HPDE6-E6E7 (cell line): ENCODE results near the gene TMEM212.

ENCODE experiments used
- DNase-seq: peaks from one replicate; pipeline ENCODE4 v3.0.0; 2011; ENCODE audit warnings: missing footprints; ENCODE audit errors: extremely low spot score

The TMEM212 gene

DNA sequence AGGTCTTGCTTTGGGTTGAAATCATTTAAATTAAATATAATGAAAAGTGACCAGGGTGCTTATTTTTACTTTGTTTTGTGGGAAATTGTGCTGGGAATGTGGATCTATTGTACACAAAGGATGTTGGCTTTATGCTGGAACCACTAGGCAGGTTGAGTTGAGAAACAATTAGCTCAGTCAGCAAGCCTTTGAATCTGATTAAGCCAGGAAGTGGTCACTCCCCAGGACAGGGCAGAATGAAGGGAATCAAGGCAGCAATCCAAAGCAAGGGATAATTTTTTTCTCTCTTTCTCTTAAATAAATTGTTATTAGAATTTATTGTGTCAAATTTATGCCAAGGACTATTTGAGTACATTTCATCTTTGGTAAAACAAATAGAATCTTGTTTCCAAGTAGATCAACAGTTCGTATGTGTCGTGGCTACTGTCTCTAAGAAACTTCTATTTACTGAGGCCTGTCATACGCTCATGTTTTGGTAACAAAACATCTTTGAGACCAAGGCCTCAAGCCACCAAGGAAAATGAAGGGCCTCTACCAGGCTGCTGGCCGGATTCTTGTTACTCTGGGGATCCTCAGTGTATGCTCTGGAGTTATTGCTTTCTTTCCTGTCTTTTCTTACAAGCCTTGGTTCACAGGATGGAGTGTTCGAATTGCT is at the start of gene TMEM212:
Gene TMEM212 (plus strand): TSS at position 486 of the 655 bp plus-strand sequence. CDS start 35 bp downstream, at position 521.
- DNase-seq = no peak

DNA sequence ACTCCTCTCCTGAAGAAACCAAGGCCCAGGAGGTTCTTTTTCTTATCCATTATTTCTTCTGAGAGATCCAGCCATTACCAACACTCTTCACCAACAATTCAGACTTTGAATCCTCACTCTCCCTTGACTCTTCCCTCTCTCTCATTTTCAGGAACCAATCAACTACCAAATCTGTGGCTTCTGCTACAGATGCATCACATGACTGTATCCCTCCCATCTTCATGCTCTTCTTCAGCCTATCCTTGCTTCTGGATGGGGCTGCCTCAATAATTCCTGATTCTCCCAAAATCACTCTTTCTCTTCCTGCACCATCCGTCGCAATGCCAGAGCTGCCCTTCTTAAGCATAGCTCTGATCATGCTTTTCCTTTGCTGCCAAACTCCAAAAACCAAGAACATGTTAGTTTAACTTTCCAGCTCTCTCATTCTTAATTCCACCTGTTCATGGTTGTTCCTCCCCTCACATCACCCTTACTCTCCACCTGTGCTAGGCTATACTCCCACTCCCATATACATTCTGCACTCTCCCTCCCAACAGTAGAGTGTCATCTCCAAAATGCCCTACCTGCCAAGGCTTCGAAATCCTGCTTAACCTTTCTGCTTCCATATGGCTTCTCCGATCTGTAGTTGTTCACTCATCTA is 46.4 kb upstream of the TMEM212 start:
- DNase-seq = no peak

DNA sequence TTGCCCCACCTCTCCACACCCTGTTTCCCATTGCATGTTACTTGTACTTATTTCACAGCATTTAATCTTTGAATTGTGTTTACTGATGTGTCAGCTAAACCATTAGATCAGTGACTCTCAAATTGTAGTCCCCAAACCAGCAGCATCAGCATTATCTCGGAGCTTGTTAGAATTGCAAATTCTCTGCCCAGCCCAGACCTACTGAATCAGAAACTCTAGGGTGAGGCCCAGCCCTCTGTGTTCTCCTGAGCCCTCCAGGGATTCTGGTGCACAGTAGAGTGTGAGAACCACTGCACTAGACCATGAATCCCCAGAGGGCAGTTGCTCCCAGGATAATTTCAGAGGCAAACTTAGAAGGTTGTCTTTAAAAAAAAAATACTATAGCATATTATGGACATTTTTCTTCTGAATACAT is 45.9 kb upstream of the TMEM212 start:
- no peak for DNase-seq

DNA sequence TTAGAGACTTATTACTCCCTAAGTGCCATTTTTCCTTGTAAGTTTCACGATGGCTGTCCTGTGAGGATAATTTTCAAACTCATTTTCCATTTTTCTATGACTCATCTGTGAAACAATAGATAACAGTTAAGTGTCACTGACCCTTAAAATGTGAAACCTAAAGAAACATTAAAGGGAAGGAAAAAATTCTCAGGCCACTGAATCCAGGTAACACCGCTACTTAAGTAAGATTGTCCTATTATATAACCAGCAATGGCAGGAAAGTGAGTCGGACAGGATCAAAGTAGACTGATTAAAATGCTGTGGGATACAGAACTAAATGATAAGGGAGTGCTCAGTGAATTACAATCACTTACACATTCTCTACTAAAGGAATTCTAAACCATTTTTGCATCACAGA is 45.3 kb upstream of the TMEM212 start:
- DNase-seq = no peak

DNA sequence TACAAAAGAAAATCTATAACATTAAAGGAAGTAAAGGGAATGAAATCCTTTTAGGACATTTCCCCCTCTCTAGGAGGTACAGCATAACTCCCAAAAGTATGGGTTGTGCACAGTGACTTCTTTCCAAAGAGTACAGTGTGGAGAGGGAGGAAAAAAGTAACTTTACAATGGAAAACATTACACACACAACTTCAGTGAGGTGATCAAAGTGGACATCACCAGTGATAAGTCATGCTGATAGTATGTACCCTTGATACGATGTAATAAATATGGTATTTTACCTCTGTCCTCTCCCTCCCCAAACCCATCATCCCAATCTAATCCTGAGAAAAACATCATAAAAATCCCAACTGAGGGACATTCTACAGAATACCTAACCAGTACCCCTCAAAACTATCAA is 43.6 kb upstream of the TMEM212 start:
- no peak for DNase-seq

DNA sequence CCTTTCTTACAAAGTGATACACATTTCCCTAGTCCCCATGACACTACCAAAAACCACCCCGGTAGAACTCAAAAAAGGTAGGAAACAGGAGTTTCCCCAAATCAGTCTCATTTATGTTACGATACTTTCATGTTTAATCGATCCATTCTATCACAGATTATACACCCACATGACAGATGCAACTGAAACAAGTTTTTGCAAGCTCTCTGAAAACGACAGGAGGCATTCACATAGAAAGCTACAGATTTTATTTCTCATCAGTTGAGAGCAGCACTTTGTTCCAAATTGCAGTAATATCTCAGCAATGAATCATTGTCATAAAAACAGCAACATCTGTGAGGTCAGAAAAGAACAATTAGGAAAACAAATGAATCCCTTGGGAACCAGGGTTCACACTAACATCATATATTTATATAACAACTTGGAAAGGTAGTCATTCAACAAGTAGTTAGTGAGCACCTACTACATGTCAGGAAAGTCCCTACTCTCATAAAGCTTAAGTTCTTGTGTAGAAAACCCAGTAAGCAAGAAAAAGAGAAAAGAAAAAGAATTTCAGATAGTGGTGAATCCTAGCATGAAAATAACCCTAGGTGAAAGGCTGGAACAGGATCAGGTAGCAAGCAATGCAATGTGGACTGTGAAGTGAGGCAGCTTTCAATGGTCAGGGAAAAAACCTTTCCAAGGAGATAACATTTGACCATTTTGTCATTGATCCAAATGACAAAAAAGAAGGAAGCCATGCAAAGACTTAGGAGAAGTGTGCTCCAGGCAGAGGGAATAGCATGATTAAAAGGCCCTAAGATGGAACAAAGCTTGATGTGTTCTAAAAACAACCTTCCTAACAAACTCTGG is 41.2 kb upstream of the TMEM212 start:
- no peak for DNase-seq

DNA sequence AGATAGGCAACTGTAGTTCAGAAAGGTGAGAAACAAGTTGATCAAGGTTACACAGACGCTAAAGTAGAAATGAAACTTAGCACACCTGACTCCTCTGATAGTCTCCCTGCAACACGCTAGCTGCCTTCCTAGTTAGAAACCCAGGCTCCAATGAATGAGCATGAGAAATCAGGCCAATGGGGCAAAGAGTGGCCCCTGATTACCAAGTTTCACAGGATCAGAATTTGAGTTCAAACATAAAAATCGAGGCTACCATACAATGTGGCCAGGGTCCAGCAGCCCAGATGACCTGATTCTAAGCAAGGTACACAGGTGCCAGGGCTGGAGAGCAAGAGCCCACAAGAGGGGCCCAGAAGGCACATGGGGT is 40.6 kb upstream of the TMEM212 start:
- DNase-seq = no peak

DNA sequence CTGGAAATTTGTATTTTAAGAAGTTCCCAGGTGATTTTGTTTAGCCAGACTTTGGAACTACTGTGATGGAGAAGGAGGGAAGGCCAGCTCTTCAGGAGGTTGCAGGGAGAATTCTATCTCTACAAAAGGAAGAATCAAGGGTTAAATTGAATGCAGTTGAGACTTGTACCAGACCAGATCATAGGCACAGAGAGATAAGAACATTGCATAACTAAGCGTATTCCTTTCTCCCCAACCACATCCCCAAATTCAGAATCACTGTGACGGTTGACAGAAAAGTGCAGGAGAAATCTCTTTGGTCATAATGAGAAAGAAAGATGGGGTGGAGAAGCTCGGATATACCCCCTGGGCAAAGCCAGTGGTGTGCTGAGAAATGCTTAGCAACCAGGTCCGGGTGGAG is 40.1 kb upstream of the TMEM212 start:
- DNase-seq = no peak

DNA sequence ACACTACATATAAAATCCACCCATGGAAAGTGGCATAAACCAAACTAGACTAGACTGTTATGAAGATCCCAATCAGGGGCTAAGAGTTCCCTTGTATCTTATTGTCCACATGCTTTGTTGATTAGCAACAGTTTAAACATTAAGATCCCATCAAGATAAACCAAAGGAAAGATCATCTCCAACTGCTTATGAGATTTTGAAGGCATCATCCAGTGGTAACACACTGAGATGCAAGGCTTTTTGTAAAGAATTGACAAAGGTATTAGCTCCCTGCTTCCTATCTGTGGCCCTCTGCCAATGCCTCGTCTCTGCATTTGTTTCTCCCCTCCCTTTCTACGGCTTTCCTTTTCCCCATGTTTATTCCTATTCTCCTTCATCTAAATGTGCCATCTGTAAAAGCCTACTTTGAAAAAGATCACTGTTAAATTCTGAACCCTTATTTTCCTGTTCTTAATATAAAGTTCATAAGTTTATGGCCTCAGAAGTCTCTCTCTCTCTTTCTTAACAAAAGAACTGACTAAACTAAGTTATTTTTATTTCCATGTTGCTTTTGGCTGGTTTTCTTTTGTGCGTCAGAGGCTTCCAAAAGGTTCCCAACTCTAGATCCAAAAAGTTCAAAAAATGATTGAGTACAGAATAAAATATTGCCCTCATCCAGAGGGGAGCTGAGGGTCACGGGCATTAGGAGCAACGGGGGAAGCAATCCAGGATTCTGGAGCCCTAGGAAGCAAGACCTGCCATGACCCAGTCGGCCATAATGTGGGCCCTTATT is 38.3 kb upstream of the TMEM212 start:
- no peak for DNase-seq

DNA sequence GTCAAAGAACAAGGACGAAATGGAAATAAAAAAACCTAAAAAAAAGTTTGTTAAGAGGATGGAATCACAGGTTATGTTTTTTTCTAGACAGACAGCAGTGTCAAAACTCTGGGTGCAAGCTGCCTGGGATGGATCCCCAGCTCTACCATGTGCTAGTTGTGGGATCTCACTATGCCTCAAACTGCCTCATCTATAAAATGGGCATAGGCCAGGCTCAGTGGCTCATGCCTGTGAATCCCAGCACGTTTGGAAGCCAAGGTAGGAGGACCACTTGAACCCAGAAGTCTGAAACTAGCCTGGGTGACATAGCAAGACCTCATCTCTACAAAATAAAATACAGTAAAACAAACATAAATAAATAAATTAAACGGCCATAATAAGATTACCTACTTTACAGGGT is 37.5 kb upstream of the TMEM212 start:
- DNase-seq = no peak

DNA sequence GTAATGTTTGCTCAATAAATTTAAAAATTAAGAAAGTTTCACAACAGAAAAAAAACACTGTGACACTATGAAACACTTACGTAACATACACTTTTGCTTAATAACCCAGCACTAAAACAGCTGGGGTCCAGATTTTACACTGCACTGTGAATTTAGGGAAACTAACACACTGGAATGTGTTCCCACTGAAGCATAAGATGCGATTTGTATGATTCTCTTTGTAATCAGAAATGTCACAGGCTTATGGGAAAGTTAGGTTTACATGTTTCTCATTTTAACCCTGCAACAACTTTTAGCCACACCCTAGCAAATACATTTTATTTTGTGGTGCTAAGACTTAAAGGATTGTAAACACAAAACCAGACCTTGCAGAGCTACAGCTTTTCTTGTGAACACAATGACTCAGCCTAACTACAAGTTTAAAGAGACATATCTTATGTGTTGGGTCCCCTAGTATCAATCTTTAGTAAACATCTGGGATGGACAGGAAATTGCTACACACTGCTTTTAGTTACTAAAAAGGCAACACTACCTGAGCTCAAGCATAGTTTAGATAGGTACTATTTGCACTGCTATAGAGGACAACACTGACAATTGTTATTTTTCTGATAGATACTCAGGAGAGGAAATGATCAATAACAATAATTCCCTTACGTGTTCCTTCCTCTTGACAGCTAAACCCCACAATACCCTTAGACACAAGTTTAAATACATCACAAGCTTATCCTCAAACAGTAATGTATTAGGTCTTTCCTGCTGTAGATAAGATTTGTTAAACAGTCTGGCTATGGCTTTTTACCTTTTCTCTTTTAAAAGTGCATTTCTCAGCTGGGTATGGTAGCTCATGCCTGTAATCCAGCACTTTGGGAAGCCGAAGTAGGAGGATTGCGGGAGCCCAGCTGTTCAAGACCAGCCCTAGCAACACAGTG is 36.7 kb upstream of the TMEM212 start:
- DNase-seq = no peak

DNA sequence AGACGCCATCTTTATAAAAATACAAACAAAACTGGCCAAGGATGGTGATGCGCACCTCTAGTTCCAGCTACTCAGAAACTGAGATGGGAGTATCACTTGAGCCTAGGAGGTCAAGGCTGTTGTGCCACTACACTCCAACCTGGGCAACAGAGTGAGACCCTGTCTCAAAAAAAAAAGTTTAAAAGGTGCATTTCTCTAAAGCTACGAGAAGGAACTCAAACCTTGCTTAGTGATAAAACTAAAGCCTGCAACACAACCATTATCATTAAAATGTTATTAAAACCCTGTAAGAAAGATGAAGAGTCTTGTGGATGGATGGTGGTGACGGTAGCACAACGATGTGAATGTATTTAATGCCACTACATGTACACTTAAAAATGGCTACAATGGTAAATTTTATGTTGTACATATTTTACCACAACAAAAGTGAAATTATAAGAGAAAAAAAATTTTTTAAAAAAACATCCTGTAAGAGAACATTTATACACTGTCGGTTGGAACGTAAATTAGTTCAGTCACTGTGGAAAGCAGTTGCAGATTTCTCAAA is 35.9 kb upstream of the TMEM212 start:
- no peak for DNase-seq

DNA sequence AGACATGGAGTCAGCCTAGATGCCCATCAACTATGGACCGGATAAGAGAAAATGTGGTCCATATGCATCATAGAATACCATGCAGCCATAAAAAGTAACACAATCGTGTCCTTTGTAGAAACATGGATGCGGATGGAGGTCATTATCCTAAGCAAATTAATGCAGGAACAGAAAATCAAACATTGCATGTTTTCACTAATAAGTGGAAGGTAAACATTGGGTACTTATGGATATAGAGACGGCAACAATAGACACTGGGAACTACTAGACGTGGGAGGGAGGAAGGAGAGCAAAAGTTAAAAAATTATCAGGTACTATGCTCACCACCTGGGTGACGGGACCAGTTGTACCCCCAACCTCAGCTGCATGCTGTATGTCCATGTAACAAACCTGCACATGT is 35.3 kb upstream of the TMEM212 start:
- no peak for DNase-seq

DNA sequence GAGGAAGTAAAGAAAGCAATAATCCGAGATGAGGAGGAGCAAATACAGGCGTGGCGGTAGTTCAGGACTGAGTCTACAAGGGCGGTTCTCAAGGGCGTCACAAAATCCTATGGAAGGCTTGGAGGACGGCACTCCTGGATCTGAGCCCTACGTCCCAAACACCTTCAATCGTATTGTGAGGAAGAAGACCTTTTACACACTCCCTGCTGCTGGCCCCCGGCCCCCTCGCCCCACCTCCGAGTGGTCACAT is 33.6 kb upstream of the TMEM212 start:
- DNase-seq = no peak

DNA sequence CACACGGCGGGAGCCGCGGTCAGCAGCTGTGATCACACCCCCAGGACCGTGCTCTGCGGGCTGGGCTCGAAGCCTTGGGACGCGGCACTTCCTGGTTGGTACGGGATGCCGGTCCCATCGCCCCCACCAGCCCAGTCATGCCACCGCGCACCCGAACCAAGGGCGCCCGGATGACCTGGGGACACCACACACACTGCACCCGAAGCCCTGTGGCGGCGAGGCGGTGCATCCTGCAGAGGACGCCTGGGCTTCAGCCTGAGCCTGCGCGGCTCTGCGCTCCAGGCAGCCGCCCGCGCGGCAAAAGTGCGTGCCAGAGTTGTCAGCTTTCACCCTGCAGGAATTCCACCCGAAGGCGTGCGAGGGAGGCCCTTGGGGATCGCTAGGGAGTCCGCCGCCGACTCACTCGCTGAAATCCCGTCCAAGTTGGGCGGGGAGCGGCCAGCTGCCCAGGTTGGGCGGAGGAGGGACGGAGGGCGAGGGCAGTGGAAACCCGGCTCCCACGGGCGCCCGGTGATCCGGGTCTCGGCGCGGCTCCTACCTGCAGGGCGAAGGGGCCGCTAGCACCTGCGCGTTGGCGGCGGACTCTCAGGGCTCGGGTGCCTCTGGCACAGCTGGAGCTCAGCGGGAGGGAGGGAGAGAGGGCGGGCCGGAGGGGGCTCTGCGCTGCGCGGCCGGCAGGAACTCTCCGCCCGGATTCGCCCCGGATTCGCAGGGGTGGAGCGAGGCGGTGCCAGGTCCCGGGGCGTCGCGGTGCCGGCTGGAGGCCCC is 33.1 kb upstream of the TMEM212 start, which contains the start of gene PLD1:
Gene PLD1 (minus strand): TSS at position 623 of the 768 bp plus-strand sequence. CDS start 72,432 bp downstream, outside the sequence.
- peak; percentile 75 for DNase-seq

DNA sequence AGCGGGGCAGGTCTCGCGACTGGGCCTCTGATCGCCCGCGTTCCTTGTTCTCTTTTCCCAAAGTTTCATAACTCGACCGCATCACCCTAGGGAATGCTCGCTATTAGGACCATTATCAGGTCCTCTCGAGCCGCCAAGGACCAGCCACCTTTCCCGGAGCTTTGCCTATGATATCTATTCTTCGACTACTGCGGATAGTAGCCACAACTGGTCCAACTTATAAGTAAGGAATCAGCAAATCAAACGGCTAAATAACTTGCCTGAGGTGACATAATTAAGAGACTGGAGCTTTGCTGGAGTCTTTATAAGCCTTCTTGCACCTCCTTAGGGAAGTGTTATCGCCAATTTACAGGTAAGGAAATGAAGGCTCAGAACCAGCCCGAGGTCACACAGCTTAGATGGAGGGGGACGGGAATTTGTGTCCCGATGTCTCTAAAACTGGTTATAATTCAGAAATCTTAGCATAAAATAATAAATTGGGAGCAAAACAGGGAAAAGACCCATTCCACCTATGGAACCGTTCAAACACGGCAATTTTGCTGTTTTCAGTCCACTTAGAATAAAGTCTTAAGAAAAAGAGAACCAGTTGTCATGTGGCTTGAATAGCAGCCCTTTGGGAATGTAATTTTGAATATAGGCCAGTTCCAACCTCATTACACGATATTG is 32.4 kb upstream of the TMEM212 start:
- no peak for DNase-seq

DNA sequence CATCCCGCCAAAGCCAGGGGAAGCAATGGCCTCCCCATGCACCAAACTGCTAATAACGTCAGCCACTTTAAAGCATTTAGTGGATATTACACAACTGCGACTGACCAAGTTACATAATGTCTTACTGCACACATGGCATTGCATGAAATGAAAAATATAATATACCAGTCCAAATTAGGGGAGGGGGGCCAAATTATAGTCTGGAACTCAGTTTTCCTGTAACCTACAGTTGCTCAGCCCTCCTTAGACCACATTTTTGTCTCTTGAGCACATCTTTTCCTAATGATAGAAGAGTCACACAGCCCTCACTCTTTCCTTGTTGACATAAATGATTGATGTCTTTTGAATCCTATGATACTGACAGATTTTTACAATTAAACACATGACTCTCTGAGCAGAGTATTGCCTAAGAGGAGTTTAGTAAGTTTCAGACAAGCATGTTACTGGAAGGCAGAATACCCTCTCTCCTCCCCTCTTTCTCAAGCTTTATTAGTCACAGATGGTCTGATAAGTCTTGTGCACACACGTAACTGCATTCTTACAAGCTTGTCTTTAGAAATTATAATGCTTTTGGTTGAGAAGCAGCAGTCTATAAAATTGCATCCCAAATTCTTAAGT is 31.7 kb upstream of the TMEM212 start:
- no peak for DNase-seq

DNA sequence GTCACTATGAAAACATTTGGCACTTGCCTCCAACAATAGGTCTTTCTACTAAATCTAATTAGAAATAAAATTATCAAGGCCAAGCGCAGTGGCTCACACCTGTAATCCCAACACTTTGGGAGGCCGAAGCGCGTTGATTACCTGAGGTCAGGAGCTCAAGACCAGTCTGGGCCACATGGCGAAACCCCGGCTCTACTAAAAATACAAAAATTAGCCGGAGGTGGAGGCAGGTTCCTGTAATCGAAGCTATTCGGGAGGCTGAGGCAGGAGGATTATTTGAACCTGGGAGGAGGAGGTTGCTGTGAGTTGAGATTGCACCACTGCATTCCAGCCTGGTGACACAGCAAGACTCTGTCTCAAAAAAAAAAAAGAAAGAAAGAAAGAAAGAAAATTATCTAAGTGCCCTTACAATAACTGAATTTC is 31.2 kb upstream of the TMEM212 start:
- no peak for DNase-seq

DNA sequence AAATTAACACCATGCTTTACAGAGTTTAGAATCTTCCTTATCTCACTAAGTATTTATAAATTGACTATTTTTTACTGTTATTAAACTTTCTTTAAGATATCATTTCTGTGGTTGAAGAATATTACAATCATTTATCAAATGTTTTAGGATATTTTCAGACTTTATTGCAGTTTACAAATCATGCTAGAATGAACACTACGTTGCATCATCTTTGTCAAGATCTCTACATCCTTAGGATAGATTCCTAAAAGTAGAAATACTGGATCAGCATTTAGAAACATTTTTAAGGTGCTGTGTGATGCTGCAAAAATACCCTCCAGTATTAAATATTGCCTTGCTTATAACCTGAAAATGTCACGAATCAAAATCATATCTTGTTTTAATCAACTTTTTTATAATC is 30.3 kb upstream of the TMEM212 start:
- no peak for DNase-seq
